Fibroblast of peridontal ligament (primary cell): ENCODE measurements around the gene CCNE1.

ENCODE experiments used
- DNase-seq: peaks from one replicate; pipeline ENCODE4 v3.0.0-alpha.2; 2010; ENCODE audit errors: extremely low read depth

The CCNE1 gene

GRCh38 chr19:29811125-29812079, at the start of gene CCNE1:
CCNE1 (plus strand) TSS chr19:29811991; CDS start chr19:29812556, 565 bp downstream.
- DNase-seq = peak; percentile 64

GRCh38 chr19:29763196-29763595, 48.6 kb upstream of the CCNE1 start:
- DNase-seq = no peak

GRCh38 chr19:29764361-29764760, 47.4 kb upstream of the CCNE1 start:
- no peak for DNase-seq

GRCh38 chr19:29766100-29766499, 45.7 kb upstream of the CCNE1 start:
- no peak for DNase-seq

- DNase-seq = no peak
These were observed 44.6 kb upstream of the CCNE1 start for GRCh38 chr19:29767039-29767735.

- DNase-seq = no peak
These were observed 43.6 kb upstream of the CCNE1 start for GRCh38 chr19:29768166-29768565.

- no peak for DNase-seq
These were observed 41.8 kb upstream of the CCNE1 start for GRCh38 chr19:29769997-29770396.

- DNase-seq = no peak
These were observed 41.1 kb upstream of the CCNE1 start for GRCh38 chr19:29770648-29771047.

GRCh38 chr19:29771708-29772414, 39.9 kb upstream of the CCNE1 start:
- peak; percentile 41 for DNase-seq

GRCh38 chr19:29772696-29773095, 39.1 kb upstream of the CCNE1 start:
- DNase-seq = no peak

GRCh38 chr19:29773141-29773540, 38.6 kb upstream of the CCNE1 start:
- no peak for DNase-seq

- DNase-seq = no peak
These were observed 37.7 kb upstream of the CCNE1 start for GRCh38 chr19:29774126-29774525.

GRCh38 chr19:29777781-29778309, 33.9 kb upstream of the CCNE1 start:
- no peak for DNase-seq

GRCh38 chr19:29779921-29780320, 31.9 kb upstream of the CCNE1 start:
- no peak for DNase-seq

GRCh38 chr19:29781386-29782259, 30.2 kb upstream of the CCNE1 start:
- no peak for DNase-seq

GRCh38 chr19:29782260-29782580, 29.6 kb upstream of the CCNE1 start:
- no peak for DNase-seq

- no peak for DNase-seq
These were observed 28.1 kb upstream of the CCNE1 start for GRCh38 chr19:29783627-29784190.

GRCh38 chr19:29784598-29785223, 27.1 kb upstream of the CCNE1 start:
- no peak for DNase-seq

- DNase-seq = no peak
These were observed 26.4 kb upstream of the CCNE1 start for GRCh38 chr19:29785360-29785759.

- no peak for DNase-seq
These were observed 25.7 kb upstream of the CCNE1 start for GRCh38 chr19:29785955-29786589.
